Head of caudate nucleus (tissue), 42 donors: Measurements from ENCODE around the gene PKP3.
"Not testable (repeated sequence)": the region's sequence is repeated elsewhere in the genome, so short reads cannot be mapped to it uniquely, and the experiment has no call there.

Experiments used
- DNase-seq, 42 donors: peaks; one replicate each; pipeline versions ENCODE4 v3.0.0 to v3.0.0-alpha.2; 2020 to 2021; ENCODE audit warnings: mixed read lengths in 7 of 42
- intact Hi-C: fragments of 100-400 bp; cut with DNase I; formaldehyde crosslinking; loops from one replicate; pipeline ENCODE4 v1.15.0; 2022

PKP3 gene

GRCh38 chr11:360326-361280 lies 33.4 kb upstream of the PKP3 start:
- DNase-seq, result no peak
- intact Hi-C loops, result no loop called here

- intact Hi-C loops, result no loop called here
- DNase-seq, result peak in 1 of 42 donors; percentile 20
Measured at GRCh38 chr11:362642-363442, 31.2 kb upstream of the PKP3 start.

GRCh38 chr11:363443-363805 lies 30.6 kb upstream of the PKP3 start:
- peak in 1 of 42 donors; percentile 3 for DNase-seq
- intact Hi-C loops, result not testable (repeated sequence)

- DNase-seq, result peak in 2 of 42 donors; percentile 17 to 29
- intact Hi-C loops, result no loop called here
Measured at GRCh38 chr11:363948-364761, 29.9 kb upstream of the PKP3 start.

GRCh38 chr11:364991-365725 lies 28.9 kb upstream of the PKP3 start:
- intact Hi-C loops, result no loop called here
- no peak for DNase-seq

GRCh38 chr11:365831-366230 lies 28.2 kb upstream of the PKP3 start:
- no peak for DNase-seq
- intact Hi-C loops, result no loop called here

GRCh38 chr11:367956-368413 lies 26.0 kb upstream of the PKP3 start:
- intact Hi-C loops, result no loop called here

GRCh38 chr11:368414-369335 lies 25.3 kb upstream of the PKP3 start:
- DNase-seq, result peak in 5 of 42 donors; percentile 15 to 57 (median 28)
- intact Hi-C loops, result no loop called here

More at GRCh38 chr11:367956-368413, 26.0 kb upstream of the PKP3 start:
- no peak for DNase-seq

- DNase-seq, result peak in 41 of 42 donors; percentile 40 to 90 (median 80)
- intact Hi-C loops, result no loop called here
Measured at GRCh38 chr11:369336-370018, 24.5 kb upstream of the PKP3 start, which contains the start of gene B4GALNT4. Gene B4GALNT4 (plus strand): TSS chr11:369499. CDS start chr11:369804, 305 bp downstream.

- intact Hi-C loops, result no loop called here
- no peak for DNase-seq
Measured at GRCh38 chr11:370070-370941, 23.7 kb upstream of the PKP3 start.

GRCh38 chr11:371051-371450 lies 23.0 kb upstream of the PKP3 start:
- intact Hi-C loops, result no loop called here

GRCh38 chr11:371716-372590 lies 22.1 kb upstream of the PKP3 start:
- intact Hi-C loops, result no loop called here
- DNase-seq, result no peak

More at GRCh38 chr11:371051-371450, 23.0 kb upstream of the PKP3 start:
- no peak for DNase-seq

- intact Hi-C loops, result no loop called here
- no peak for DNase-seq
Measured at GRCh38 chr11:372809-373715, 20.9 kb upstream of the PKP3 start.
